GM18868 (cell line): ENCODE data around the gene MRRF.

Experiments used
- ATAC-seq: cut with Tn5 transposase; IDR thresholded peaks from one replicate; pipeline ENCODE4 v1.9.1; 2021; ENCODE audit warnings: mild to moderate bottlenecking, moderate library complexity; ENCODE audit not compliant: unreplicated experiment

MRRF gene

DNA sequence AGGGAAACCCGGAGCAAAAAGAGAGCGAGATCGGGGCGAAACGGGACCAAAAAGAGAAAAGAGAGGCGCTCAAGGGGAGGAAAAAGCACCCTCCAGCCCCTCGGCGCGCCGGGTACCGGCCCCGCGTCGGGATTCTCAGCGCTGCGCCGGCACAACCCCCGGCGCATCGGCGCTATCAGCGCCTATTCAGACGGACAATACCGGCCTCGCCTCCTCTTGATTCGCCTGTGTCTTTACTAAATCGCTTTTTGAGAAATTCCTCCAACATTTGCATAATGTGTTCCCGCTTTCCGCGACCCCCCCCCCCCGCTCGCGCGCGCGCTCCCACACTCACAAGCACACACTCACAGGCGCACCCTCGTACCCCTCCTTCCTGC lies 36.5 kb upstream of the MRRF start:
- ATAC-seq = no peak

DNA sequence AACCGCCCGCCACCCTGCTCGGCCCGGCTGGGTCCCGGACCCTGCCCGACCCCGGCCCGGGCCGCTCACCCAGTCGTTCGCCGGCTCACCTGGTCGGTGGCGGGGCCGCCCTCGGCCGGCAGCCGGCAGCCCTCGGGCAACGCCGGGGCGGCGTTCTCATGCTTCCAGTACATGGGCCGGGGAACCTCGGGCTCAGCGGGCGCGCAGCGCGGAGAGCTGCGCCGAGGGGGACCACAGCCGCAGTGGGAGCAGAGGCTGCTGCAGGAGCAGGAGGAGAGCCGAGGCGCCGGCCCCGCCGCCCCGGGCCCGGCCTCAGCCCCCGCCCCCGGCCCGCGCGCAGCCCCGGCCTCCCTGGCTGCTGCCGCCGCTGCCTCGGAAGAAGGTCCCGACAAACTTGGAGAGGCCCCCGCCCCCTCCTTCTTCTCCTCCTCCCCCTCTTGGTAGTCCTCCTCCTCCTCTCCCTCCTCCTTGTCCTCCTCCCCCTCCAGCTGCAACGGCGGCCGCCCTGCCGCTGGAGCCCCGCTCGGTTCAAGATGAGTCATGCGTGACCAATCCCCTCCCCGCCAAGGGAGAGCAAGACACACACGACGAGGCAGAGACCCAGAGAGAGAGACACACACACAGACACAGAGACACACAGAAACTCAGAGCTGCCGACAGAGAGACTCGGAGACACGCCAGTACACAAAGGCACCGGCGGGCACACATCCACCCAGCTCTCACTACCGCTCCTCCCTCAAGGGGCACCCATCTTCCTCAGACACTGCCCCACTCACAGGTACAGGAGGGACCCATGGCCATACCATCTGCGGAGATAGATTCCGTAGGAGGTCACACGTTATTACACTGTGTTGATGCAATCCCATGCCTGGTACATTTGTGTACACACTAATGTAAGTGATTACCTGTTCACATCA lies 35.9 kb upstream of the MRRF start, which contains the start of gene LHX6:
LHX6 (minus strand) TSS at position 390 of the 917 bp plus-strand sequence; CDS start at position 173, 217 bp downstream.
- ATAC-seq = no peak

DNA sequence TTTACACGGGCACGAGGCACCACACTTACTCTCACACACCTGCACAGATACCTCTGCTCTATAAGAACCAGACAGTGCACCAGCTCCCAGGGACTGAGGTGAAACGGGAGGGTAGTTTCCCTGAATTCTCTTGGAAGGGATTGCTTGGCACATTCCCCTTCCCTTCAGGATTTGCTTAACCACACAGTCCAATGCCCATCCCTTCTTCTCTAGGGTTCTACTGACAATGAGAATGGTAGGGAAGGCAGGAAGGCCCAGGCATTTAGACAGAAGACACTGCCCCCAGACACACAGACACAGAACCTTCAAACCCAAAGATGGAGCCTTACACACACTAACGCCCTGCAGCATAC lies 35.2 kb upstream of the MRRF start:
- no peak for ATAC-seq

- no peak for ATAC-seq
These were observed 31.8 kb upstream of the MRRF start for GRCh38 chr9:122232796-122233306.

- no peak for ATAC-seq
These were observed 30.5 kb upstream of the MRRF start for GRCh38 chr9:122234022-122234748.

GRCh38 chr9:122236681-122237080 lies 28.0 kb upstream of the MRRF start:
- no peak for ATAC-seq

DNA sequence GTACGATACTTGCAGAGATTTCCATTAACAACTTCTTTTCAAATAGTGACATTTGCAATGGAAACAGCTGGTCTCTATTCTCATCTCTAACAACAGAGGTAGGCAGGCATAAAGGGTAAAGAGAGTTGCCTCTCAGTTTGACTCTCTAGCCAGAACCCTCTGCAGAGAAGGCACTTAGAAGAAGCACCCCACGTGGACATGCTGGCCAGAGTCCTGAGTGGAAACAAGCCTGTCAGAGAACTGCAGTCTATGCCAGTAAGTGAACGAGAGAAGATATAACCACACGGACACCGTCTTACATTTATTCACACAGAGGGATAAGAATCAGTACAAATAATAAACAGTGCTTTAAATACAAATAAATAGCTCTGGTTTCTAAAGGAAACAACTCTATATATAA lies 25.0 kb upstream of the MRRF start:
- no peak for ATAC-seq

- no peak for ATAC-seq
These were observed 20.3 kb upstream of the MRRF start for GRCh38 chr9:122244349-122244748.

DNA sequence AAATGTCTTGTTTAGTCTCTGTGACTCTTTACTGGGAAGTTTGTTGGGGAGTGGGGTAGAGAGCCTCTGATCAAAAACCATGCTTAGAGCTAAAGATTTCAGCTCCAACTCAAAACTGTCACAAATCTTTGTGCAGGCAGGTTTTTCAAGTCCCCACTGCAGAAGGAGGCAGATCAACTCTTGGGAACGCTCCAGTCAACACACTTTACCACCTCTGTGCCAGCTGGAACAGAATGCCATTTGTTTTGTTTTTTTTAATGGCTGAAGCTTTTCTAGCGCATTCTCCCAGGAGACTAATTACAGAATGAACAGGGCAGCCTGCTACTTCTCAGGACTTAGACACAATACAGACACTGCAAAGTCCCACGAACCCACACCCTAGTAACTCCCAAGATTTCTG lies 18.0 kb upstream of the MRRF start:
- no peak for ATAC-seq

DNA sequence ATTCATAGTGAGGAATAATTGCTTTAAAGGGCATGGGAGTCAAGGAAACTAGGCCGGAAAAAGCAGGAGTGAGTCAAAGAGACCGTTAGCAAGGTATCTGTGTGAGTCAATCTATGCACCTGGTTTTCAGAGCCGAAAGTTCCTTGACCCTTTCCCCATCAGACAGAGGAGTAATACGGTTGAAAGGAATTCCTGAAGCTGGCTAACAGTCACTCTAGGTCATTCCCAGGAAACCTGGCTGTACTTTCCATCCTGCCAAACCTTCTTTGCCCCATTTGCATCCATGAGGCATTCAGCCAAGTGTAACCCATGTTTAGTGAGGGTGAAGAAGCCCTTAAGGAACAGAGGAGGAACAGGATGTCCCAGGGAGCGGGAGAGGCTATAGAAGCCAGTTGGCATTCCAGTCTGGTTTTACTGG lies 16.2 kb upstream of the MRRF start:
- ATAC-seq = no peak

GRCh38 chr9:122251351-122251750 lies 13.3 kb upstream of the MRRF start:
- ATAC-seq = no peak

DNA sequence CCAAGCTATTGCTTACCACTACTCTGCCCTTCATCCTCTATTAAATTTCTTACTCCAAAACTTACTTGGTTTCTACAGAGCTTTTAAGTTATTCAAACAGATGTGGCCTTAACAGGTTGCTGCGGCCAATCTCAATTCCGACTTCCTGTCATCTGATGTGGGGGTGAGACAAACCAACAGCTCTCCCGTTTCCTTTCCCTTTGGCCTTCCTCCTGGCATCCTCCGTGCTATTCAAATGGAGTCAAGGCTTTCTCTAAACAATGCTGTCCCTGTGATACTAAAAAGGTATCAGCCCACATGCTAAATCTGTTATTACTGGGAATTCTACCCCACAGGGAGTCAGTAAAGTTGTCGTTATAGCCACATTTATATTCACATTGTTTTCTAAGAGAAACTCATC lies 11.9 kb upstream of the MRRF start:
- no peak for ATAC-seq

DNA sequence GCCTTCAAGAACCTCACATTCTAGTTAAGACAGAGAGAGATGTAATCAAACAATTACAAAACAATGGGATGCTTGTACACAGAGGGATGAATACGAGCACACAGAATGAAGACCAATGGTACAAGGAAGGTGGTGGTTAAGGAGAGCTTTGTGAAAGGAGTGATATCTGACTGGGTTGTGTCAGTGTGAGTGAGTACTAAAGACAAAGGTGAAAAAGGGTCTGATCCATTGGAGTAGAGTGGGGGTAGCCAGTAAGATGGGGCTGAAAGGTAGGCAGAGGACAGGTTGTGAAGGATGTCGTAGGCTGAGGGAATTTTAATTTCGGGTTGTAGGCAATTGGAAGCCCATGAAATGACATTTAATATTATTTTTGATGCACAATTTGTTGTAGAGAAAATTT lies 9.9 kb upstream of the MRRF start:
- no peak for ATAC-seq

- no peak for ATAC-seq
These were observed 8.5 kb upstream of the MRRF start for GRCh38 chr9:122256206-122256605.

- no peak for ATAC-seq
These were observed 5.7 kb upstream of the MRRF start for GRCh38 chr9:122258886-122259415.

- ATAC-seq = no peak
These were observed 3.2 kb upstream of the MRRF start for GRCh38 chr9:122261469-122261881.

- ATAC-seq = no peak
These were observed 2.6 kb upstream of the MRRF start for GRCh38 chr9:122262073-122262472.

DNA sequence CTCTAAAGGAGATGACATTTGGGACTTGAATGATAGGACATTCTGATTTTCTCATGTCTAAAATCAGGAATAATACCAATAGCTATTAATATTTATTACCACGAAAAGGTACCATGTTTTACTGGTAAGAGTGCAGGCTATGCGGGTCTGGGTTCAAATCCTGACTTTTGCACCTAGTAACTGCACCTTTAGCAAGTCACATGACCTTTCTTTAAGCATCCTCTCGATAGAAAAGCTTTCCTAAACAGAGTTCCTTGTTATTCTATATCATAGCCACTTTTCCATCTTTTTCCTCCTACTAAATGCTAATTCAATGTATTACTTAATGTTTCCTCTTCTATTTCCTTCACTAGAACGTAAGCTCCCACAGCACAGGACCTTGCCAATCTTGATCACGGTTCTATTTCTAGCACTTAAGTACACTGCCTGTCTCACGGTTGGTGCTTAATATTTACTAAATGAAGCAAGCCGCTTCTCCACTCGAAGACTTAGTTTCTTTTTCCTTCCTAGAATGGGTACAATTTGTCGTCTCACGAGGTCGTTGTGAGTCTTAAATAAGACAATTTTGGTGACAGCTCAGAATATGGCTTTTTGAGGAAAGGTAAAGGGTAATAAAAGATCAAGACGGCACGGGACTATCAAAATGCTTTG lies 858 bp upstream of the MRRF start:
- ATAC-seq = no peak

DNA sequence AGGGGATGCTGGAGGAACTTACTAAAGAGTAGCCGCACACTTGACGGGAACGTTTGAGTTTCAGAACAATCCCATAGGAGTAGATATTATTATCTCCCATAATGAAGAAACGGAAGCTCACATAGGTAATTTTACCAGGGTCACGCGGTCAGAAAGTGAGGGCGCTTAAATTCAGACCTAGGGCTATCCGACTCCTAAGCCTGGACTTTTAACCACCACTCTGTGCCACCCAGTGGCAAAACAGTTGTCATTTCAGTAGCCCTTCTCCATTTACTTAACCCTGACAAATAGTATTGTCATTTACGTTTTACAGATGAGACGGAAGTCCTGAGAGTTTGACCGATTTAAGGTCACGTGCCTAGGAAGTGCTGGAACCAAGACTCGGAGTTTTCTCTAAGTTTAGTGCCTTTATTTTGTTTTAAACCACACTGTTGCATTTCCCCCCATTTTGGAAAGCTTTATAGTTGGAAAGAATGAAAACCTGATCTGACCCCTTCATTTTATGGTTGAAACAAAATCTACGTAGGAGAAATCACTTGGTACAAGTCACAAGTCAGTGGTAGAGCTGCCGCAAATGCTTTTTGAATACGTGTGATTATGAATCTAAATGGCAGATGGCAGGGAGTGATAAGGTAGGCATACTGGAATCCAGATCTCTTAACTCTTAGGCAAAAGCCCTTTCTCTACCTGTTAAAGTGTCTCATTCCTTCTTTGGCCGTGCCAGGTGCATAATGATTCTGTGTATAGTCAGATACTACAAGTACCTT lies 650 bp downstream of the MRRF start:
- ATAC-seq = peak; percentile 46

DNA sequence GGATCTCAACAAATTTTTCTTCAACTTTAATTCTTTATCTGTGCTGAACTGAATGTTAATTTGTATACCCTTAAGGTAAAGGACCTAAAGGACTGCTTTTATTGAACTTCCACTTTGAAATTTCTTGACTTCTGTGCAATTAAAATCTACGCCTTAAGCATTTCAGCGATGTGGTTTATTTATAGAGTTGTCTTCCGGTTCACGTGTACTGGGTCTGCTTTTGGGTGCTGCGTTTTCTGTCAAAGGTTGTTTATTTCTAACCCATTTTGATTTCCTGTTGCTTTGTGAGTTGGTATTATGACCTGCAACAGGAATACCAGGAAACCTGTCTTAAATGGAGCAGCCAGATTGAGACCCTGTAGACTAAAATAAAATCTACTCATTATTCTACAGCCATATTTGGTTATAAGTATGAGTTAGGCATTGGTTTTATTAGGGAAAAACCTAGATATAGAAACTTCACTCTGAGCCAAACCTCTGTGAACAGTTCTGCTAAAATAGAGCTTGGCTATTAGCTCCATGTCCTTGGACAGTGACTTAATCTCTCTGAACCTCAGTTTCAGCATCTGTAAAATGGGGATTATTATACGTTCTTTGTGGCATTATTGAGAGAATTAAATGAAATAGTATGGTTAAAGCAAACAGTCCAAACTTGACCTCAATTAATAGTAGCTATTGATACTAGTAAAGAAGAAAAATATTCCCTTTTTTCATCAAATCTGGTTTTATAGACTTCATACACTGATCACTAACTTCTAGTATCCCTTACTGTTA lies 3.5 kb downstream of the MRRF start:
- no peak for ATAC-seq
